ENCODE data around the gene EHMT1.

Gene EHMT1

GRCh38 chr9:137818286-137818685 lies 199.5 kb downstream of the EHMT1 start:
- no peak for TF ChIP-seq CTCF (conservative IDR thresholded peaks at IDR 0.05; ENCODE audit: low read length)
- TF ChIP-seq EZH2phosphoT487 (IDR thresholded peaks at IDR 0.05; ENCODE audit: borderline replicate concordance) = no peak
- H2AFZ ChIP-seq (ENCODE audit: low read length) = no peak overlapping the region
- H3K9me3 ChIP-seq (ENCODE audit: insufficient read depth, low read depth, low read length) = no peaks in the 10 kb centered on the region; the same call in 1 of the 2 replicates
- no peaks in the 10 kb centered on the region for H3K79me2 ChIP-seq (ENCODE audit: insufficient read depth, low read length)
- H3F3A ChIP-seq (ENCODE audit: low read depth) = no peaks in the 10 kb centered on the region
- H3K4me3 ChIP-seq (ENCODE audit: low read length, poor library complexity, severe bottlenecking) = no peak overlapping the region
- no peaks in the 10 kb centered on the region for H3K27me3 ChIP-seq (ENCODE audit: insufficient read depth, low read length, poor library complexity, severe bottlenecking)
- no peak overlapping the region for H3K9ac ChIP-seq (ENCODE audit: low read depth, low read length, poor library complexity, severe bottlenecking)
- no peaks in the 10 kb centered on the region for H3K9me2 ChIP-seq (replicated peaks; ENCODE audit: low read depth, low read length)
- H3K4me1 ChIP-seq (ENCODE audit: insufficient read depth, low read length, poor library complexity, severe bottlenecking) = no peaks in the 10 kb centered on the region
- H4K20me1 ChIP-seq (ENCODE audit: insufficient read depth, low read length, poor library complexity, severe bottlenecking) = no peaks in the 10 kb centered on the region
- H3K36me3 ChIP-seq (ENCODE audit: insufficient read depth, low read length) = peaks cover 65% of the 10 kb centered on the region
- no peak overlapping the region for H3K4me2 ChIP-seq (ENCODE audit: low read depth, low read length, poor library complexity, severe bottlenecking)

- H3K4me3 ChIP-seq (ENCODE audit: low read length, poor library complexity, severe bottlenecking) = no peak overlapping the region
- H3K4me2 ChIP-seq (ENCODE audit: low read depth, low read length, poor library complexity, severe bottlenecking) = no peak overlapping the region
- no peaks in the 10 kb centered on the region for H3K27me3 ChIP-seq (ENCODE audit: insufficient read depth, low read length, poor library complexity, severe bottlenecking)
- H3K79me2 ChIP-seq (ENCODE audit: insufficient read depth, low read length) = no peaks in the 10 kb centered on the region
- H3F3A ChIP-seq (ENCODE audit: low read depth) = no peaks in the 10 kb centered on the region
- peaks cover 62% of the 10 kb centered on the region for H3K36me3 ChIP-seq (ENCODE audit: insufficient read depth, low read length)
- TF ChIP-seq EZH2phosphoT487 (IDR thresholded peaks at IDR 0.05; ENCODE audit: borderline replicate concordance) = no peak
- TF ChIP-seq CTCF (conservative IDR thresholded peaks at IDR 0.05; ENCODE audit: low read length) = no peak
- H2AFZ ChIP-seq (ENCODE audit: low read length) = no peak overlapping the region
- H3K9me2 ChIP-seq (replicated peaks; ENCODE audit: low read depth, low read length) = no peaks in the 10 kb centered on the region
- no peaks in the 10 kb centered on the region for H4K20me1 ChIP-seq (ENCODE audit: insufficient read depth, low read length, poor library complexity, severe bottlenecking)
- H3K9ac ChIP-seq (ENCODE audit: low read depth, low read length, poor library complexity, severe bottlenecking) = no peak overlapping the region
- H3K9me3 ChIP-seq (ENCODE audit: insufficient read depth, low read depth, low read length) = no peaks in the 10 kb centered on the region; the same call in 1 of the 2 replicates
- no peaks in the 10 kb centered on the region for H3K4me1 ChIP-seq (ENCODE audit: insufficient read depth, low read length, poor library complexity, severe bottlenecking)
These were observed 201.5 kb downstream of the EHMT1 start for GRCh38 chr9:137820161-137820855.

GRCh38 chr9:137823986-137824771 lies 205.4 kb downstream of the EHMT1 start:
- no peak overlapping the region for H2AFZ ChIP-seq (ENCODE audit: low read length)
- peaks cover 51% of the 10 kb centered on the region for H3K36me3 ChIP-seq (ENCODE audit: insufficient read depth, low read length)
- H3K9me2 ChIP-seq (replicated peaks; ENCODE audit: low read depth, low read length) = no peaks in the 10 kb centered on the region
- no peak for TF ChIP-seq EZH2phosphoT487 (IDR thresholded peaks at IDR 0.05; ENCODE audit: borderline replicate concordance)
- TF ChIP-seq CTCF (conservative IDR thresholded peaks at IDR 0.05; ENCODE audit: low read length) = no peak
- H3K27me3 ChIP-seq (ENCODE audit: insufficient read depth, low read length, poor library complexity, severe bottlenecking) = no peaks in the 10 kb centered on the region
- H3K4me1 ChIP-seq (ENCODE audit: insufficient read depth, low read length, poor library complexity, severe bottlenecking) = no peaks in the 10 kb centered on the region
- H3F3A ChIP-seq (ENCODE audit: low read depth) = no peaks in the 10 kb centered on the region
- no peak overlapping the region for H3K4me2 ChIP-seq (ENCODE audit: low read depth, low read length, poor library complexity, severe bottlenecking)
- no peaks in the 10 kb centered on the region for H3K79me2 ChIP-seq (ENCODE audit: insufficient read depth, low read length)
- H3K4me3 ChIP-seq (ENCODE audit: low read length, poor library complexity, severe bottlenecking) = no peak overlapping the region
- H3K9ac ChIP-seq (ENCODE audit: low read depth, low read length, poor library complexity, severe bottlenecking) = no peak overlapping the region
- no peaks in the 10 kb centered on the region; the same call in 1 of the 2 replicates for H3K9me3 ChIP-seq (ENCODE audit: insufficient read depth, low read depth, low read length)
- H4K20me1 ChIP-seq (ENCODE audit: insufficient read depth, low read length, poor library complexity, severe bottlenecking) = no peaks in the 10 kb centered on the region

All from Loucy (cell line).